ENCODE data around the gene BSG.

BSG gene

DNA sequence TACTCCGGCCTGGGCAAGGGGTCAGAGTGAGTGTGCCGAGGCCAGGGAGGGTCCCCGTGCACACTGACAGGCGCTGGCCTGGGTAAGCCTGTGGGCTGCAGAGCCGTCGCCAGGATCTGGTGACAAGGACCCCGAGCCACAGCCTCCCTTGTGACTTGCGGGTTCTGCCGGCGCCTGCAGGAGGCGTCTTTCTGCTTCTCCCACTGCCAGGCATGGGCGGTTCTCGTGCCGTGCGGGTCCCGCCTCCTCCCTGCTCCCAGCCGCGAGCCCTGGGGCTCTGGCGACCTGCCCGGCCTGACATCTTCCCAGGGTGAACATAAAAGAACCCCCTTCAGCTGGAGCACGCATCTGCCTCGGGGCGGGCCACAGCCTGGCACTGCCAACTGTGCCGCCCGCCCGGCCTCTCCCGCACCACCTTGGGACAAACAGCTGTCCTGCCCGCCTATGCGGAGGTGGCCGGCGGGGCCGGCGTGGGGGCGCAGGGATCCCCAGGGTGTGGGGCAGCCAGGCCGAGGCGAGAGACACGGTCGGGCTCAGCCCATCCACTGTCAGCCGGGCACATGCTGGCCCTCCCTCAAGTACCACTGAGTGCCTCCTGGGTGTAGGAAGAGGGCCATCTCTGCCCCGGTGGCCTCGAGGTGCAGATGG is 15.8 kb downstream of the BSG start:
- peak overlapping the region; percentile 56 for H3K4me3 ChIP-seq (ENCODE audit: low read depth, low read length)

DNA sequence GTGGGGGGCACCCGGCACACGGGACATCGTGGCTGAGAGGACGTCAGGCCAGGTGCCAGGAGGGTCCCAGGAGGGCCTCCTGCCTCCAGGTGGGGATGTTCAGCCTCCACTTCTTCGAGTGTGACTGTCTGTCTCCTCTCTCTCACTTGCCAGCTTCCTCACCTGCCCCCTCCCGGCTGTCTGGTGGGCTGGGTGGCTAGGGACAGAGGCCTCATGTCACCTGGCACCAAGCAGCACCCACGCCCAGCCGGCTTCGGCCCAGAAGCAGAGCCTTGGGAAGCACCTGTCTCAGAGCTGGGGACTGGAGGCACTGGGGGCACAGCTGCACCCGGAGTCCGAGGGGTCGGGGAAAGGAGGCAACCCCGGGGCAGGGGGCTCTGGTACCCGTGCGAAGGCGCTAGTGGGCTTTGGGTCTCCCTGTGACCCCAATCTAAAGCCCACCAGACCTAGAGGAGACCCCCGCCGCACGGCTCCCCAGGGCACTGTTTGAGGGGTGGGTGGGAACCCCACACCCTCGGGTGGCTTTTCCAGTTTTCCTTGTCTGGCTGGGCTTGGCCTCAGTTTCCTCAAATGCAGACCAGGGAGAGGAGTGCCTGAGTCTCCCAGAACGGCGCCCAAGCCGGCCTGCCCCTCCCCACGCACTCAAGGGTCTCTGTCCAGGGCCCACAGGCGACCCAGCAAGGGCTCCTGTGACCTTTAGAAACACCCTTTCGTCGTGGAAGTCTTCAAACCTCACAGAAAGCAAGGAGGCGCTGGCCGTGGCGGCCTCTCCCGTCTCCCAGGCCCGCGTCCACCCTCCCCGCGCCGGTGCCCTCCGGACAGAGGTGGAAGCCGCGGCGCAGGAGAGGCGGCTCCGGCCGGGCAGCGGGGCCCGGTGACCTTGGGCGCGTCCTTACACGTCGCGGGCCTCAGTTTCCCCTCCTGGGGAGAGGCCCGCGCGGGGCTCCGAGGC is 16.6 kb downstream of the BSG start:
- Histone ChIP-seq H3K4me1 (peaks cover 11% of the 10 kb centered on the region), H3K36me3 (ENCODE audit: control insufficient read depth, insufficient read depth, low read length) (no peaks in the 10 kb centered on the region), H3K27me3 (ENCODE audit: control insufficient read depth, insufficient read depth, low read length) (peaks cover 3% of the 10 kb centered on the region), H3K4me3 (ENCODE audit: low read depth, low read length) (peak overlapping the region; percentile 56), H3K27ac (peak overlapping the region; percentile 80), H2AFZ (peak overlapping the region; percentile 89), H3K4me2 (ENCODE audit: low read length) (peak overlapping the region; percentile 71), H3K79me2 (no peaks in the 10 kb centered on the region), H3K9ac (peak overlapping the region; percentile 1), H3K9me3 (ENCODE audit: control insufficient read depth, low read length) (no peaks in the 10 kb centered on the region)
- TF ChIP-seq, protein P1, sequence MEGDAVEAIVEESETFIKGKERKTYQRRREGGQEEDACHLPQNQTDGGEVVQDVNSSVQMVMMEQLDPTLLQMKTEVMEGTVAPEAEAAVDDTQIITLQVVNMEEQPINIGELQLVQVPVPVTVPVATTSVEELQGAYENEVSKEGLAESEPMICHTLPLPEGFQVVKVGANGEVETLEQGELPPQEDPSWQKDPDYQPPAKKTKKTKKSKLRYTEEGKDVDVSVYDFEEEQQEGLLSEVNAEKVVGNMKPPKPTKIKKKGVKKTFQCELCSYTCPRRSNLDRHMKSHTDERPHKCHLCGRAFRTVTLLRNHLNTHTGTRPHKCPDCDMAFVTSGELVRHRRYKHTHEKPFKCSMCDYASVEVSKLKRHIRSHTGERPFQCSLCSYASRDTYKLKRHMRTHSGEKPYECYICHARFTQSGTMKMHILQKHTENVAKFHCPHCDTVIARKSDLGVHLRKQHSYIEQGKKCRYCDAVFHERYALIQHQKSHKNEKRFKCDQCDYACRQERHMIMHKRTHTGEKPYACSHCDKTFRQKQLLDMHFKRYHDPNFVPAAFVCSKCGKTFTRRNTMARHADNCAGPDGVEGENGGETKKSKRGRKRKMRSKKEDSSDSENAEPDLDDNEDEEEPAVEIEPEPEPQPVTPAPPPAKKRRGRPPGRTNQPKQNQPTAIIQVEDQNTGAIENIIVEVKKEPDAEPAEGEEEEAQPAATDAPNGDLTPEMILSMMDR (IDR thresholded peaks at IDR 0.05): no peak

More for the DNA sequence above, 15.8 kb downstream of the BSG start:
- Histone ChIP-seq H3K36me3 (ENCODE audit: control insufficient read depth, insufficient read depth, low read length) (no peaks in the 10 kb centered on the region), H3K4me2 (ENCODE audit: low read length) (peak overlapping the region; percentile 71), H3K9ac (no peak overlapping the region), H3K79me2 (no peaks in the 10 kb centered on the region), H3K27me3 (ENCODE audit: control insufficient read depth, insufficient read depth, low read length) (peaks cover 3% of the 10 kb centered on the region), H3K27ac (peak overlapping the region; percentile 80), H3K9me3 (ENCODE audit: control insufficient read depth, low read length) (no peaks in the 10 kb centered on the region), H3K4me1 (peaks cover 11% of the 10 kb centered on the region), H2AFZ (peak overlapping the region; percentile 89)
- TF ChIP-seq, protein P1 (IDR thresholded peaks at IDR 0.05): peak; percentile 78

DNA sequence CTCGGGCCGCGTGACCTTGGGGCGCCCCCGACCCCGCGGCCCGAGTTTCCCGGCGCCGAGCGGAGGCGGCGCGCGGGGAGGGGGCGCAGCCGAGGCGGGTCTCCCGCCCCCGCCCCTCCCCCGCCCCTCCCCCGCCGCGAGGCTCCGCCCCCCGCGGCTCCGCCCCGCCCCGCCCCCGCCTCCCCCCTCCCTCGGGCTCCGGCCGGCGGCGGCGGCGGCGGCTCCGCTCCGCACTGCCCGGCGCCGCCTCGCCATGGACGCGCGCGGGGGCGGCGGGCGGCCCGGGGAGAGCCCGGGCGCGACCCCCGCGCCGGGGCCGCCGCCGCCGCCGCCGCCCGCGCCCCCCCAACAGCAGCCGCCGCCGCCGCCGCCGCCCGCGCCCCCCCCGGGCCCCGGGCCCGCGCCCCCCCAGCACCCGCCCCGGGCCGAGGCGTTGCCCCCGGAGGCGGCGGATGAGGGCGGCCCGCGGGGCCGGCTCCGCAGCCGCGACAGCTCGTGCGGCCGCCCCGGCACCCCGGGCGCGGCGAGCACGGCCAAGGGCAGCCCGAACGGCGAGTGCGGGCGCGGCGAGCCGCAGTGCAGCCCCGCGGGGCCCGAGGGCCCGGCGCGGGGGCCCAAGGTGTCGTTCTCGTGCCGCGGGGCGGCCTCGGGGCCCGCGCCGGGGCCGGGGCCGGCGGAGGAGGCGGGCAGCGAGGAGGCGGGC is 17.4 kb downstream of the BSG start, which contains the start of gene HCN2:
TSS of gene HCN2 (plus strand) at position 189 of the 703 bp plus-strand sequence. CDS start at position 254, 65 bp downstream.
- Histone ChIP-seq H3K4me1 (peaks cover 11% of the 10 kb centered on the region), H3K4me3 (ENCODE audit: low read depth, low read length) (peak within 1 kb of the TSS; percentile 56), H3K9ac (peak within 1 kb of the TSS; percentile 37), H3K79me2 (no peaks in the 10 kb centered on the region), H3K9me3 (ENCODE audit: control insufficient read depth, low read length) (no peaks in the 10 kb centered on the region), H3K27me3 (ENCODE audit: control insufficient read depth, insufficient read depth, low read length) (peaks cover 3% of the 10 kb centered on the region), H3K27ac (peak within 1 kb of the TSS; percentile 80), H3K4me2 (ENCODE audit: low read length) (peak within 1 kb of the TSS; percentile 71), H2AFZ (peak within 1 kb of the TSS; percentile 89), H3K36me3 (ENCODE audit: control insufficient read depth, insufficient read depth, low read length) (no peaks in the 10 kb centered on the region)
- TF ChIP-seq, protein P1 (IDR thresholded peaks at IDR 0.05): no peak

DNA sequence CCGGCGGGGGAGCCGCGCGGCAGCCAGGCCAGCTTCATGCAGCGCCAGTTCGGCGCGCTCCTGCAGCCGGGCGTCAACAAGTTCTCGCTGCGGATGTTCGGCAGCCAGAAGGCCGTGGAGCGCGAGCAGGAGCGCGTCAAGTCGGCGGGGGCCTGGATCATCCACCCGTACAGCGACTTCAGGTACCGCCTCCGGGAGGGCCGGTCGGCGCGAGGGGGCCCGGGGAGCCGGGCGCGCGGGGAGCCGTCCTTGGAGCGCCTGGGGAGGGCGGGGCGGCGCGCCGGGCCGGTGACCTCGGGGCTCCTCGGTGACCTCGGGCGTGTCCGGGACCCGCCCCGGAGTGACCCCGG is 18.0 kb downstream of the BSG start:
- no peak overlapping the region for H3K27ac ChIP-seq
- H3K79me2 ChIP-seq: no peaks in the 10 kb centered on the region
- H3K4me2 ChIP-seq (ENCODE audit: low read length): no peak overlapping the region
- no peak overlapping the region for H3K9ac ChIP-seq
- no peak overlapping the region for H2AFZ ChIP-seq
- TF ChIP-seq, protein P1 (IDR thresholded peaks at IDR 0.05): no peak
- peaks cover 3% of the 10 kb centered on the region for H3K27me3 ChIP-seq (ENCODE audit: control insufficient read depth, insufficient read depth, low read length)
- no peaks in the 10 kb centered on the region for H3K9me3 ChIP-seq (ENCODE audit: control insufficient read depth, low read length)
- no peaks in the 10 kb centered on the region for H3K36me3 ChIP-seq (ENCODE audit: control insufficient read depth, insufficient read depth, low read length)
- H3K4me1 ChIP-seq: peaks cover 11% of the 10 kb centered on the region
- H3K4me3 ChIP-seq (ENCODE audit: low read depth, low read length): no peak overlapping the region

Measured in parathyroid adenoma (tissue), 2 donors.